Activated naive CD8-positive, alpha-beta T cell treated with anti-CD3 and anti-CD28 coated beads for 36 hours (primary cell): ENCODE data around the gene DHRS12. TPM values are rescaled to one million over a fixed set of nuclear protein-coding genes. Genes with fewer than 3 reads are reported as not detected.
"Not testable (repeated sequence)": the region's sequence is repeated elsewhere in the genome, so short reads cannot be mapped to it uniquely, and the experiment has no call there.

Experiments
- DNase-seq: peaks from one replicate; pipeline ENCODE4 v3.0.0; 2021
- H3K27ac Mint-ChIP-seq: one replicate; pipeline ENCODE4 v1.8.0; 2022; ENCODE audit warnings: mild to moderate bottlenecking, moderate library complexity, mixed read lengths
- H3K27me3 Mint-ChIP-seq: one replicate; pipeline ENCODE4 v1.8.0; 2022; ENCODE audit warnings: mild to moderate bottlenecking, mixed read lengths
- H3K36me3 Mint-ChIP-seq: one replicate; pipeline ENCODE4 v1.8.0; 2021; ENCODE audit warnings: mild to moderate bottlenecking, mixed read lengths
- H3K4me1 Mint-ChIP-seq: one replicate; pipeline ENCODE4 v1.8.0; 2021; ENCODE audit warnings: mixed read lengths
- H3K4me3 Mint-ChIP-seq: one replicate; pipeline ENCODE4 v1.8.0; 2022; ENCODE audit warnings: mild to moderate bottlenecking, moderate library complexity, mixed read lengths
- H3K9me3 Mint-ChIP-seq: one replicate; pipeline ENCODE4 v1.8.0; 2022; ENCODE audit warnings: mixed read lengths
- total RNA-seq, 2 experiments: library from RNA; stranded (reverse); gene quantifications; one replicate each; pipeline ENCODE4 v1.2.3, GENCODE V29; 2021

The DHRS12 gene
- total RNA-seq, 2 experiments from 2014 or later: 9.7 to 9.9 TPM

DNA sequence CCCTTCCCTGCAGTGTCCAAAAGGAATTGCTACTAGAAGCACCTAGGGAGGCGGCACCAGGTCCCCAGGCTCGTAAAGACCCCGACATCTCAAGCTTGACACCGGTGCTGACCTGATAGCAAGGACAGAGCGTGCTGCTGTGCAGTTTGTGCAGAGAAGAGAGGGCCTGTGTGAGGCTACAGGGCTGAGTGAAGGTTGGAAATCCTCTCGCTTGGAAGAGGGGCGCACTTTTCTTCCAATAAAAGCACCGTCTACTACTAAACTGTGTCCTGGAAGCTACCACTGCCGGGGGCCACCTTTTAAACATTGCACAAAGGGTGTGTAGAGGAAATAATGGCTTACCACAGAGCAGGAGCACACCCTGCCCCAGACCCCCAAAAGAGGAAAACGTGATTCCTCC is 30.0 kb upstream of the DHRS12 start:
- H3K4me1 Mint-ChIP-seq: peaks cover 53% of the 10 kb centered on the region
- H3K36me3 Mint-ChIP-seq: no peaks in the 10 kb centered on the region
- H3K9me3 Mint-ChIP-seq: no peaks in the 10 kb centered on the region
- DNase-seq: no peak
- no peak overlapping the region for H3K4me3 Mint-ChIP-seq
- H3K27ac Mint-ChIP-seq: no peak overlapping the region
- H3K27me3 Mint-ChIP-seq: no peaks in the 10 kb centered on the region

DNA sequence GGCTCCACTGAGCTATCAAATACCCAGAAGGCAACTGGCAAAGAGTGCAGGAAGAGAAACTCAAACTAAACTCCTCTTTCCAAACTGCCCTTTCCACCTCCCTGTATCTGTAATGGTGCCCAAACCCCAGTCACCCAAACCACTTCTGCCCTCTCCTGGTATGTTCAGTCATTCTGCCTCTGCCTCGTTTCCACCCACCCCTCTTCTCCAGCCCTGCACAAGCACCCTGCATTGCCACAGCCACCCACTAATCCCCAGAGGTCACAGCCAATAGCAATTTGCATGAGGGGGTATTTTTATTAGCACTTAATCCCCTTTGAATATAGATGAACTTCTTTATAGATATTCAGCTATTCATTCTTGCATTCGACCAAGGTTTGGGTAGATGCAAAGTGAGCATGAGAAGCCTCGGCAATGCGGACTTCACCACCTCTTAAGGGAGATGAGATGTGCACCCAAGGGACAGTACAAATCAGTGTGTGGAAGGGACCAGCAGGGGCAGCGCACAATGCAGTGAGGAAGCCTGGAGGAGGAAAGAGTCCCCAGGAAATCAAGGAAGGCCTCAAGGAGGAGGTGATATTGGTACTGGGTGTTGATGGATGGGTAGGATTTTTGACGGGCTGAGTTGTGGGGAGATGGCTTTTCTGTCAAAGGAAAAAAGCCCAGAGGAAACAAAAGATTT is 28.6 kb upstream of the DHRS12 start:
- H3K4me3 Mint-ChIP-seq: peak overlapping the region; percentile 5
- H3K27me3 Mint-ChIP-seq: no peaks in the 10 kb centered on the region
- no peaks in the 10 kb centered on the region for H3K36me3 Mint-ChIP-seq
- H3K27ac Mint-ChIP-seq: no peak overlapping the region
- DNase-seq: no peak
- H3K9me3 Mint-ChIP-seq: no peaks in the 10 kb centered on the region
- peaks cover 52% of the 10 kb centered on the region for H3K4me1 Mint-ChIP-seq

DNA sequence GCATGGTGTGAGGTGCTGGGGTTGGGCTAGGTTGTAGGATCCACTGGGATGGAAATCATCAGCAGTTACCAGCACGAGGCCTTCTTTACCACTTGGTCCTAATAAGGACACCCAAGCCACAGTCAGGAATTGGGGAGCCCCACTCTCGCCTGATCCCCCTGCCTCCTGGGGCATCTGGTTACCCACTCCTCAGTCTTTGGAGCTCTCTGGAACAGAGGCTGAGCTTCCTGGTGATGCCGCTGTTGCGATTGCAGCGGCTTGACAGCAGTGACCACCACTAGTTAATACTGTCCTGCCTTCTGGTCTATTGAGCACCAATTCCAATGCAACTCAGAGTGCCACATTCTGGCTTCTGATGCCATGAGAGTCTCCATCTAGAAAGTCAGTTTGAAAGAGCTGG is 27.6 kb upstream of the DHRS12 start:
- no peaks in the 10 kb centered on the region for H3K36me3 Mint-ChIP-seq
- H3K9me3 Mint-ChIP-seq: no peaks in the 10 kb centered on the region
- H3K27ac Mint-ChIP-seq: no peak overlapping the region
- no peak overlapping the region for H3K4me3 Mint-ChIP-seq
- H3K27me3 Mint-ChIP-seq: no peaks in the 10 kb centered on the region
- no peak for DNase-seq
- H3K4me1 Mint-ChIP-seq: peaks cover 52% of the 10 kb centered on the region

DNA sequence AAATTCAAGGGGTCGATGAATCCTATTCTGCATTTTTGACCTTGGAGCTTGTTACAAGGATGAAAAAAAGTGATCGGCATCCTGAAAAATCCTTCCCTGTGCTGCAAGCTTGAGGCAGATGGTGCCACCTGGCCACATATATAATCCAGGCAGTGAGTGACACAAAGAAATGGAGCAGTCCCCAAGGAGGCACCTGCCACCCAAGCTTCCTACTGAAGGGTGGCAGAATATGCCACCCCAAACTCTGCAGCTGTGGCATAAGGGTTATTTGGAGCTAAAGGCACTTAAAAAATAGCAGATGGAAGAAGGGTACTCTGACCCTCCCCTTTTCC is 25.6 kb upstream of the DHRS12 start:
- no peak overlapping the region for H3K4me3 Mint-ChIP-seq
- H3K9me3 Mint-ChIP-seq: no peaks in the 10 kb centered on the region
- H3K4me1 Mint-ChIP-seq: peaks cover 64% of the 10 kb centered on the region
- H3K27me3 Mint-ChIP-seq: no peaks in the 10 kb centered on the region
- no peaks in the 10 kb centered on the region for H3K36me3 Mint-ChIP-seq
- no peak overlapping the region for H3K27ac Mint-ChIP-seq
- DNase-seq: no peak

DNA sequence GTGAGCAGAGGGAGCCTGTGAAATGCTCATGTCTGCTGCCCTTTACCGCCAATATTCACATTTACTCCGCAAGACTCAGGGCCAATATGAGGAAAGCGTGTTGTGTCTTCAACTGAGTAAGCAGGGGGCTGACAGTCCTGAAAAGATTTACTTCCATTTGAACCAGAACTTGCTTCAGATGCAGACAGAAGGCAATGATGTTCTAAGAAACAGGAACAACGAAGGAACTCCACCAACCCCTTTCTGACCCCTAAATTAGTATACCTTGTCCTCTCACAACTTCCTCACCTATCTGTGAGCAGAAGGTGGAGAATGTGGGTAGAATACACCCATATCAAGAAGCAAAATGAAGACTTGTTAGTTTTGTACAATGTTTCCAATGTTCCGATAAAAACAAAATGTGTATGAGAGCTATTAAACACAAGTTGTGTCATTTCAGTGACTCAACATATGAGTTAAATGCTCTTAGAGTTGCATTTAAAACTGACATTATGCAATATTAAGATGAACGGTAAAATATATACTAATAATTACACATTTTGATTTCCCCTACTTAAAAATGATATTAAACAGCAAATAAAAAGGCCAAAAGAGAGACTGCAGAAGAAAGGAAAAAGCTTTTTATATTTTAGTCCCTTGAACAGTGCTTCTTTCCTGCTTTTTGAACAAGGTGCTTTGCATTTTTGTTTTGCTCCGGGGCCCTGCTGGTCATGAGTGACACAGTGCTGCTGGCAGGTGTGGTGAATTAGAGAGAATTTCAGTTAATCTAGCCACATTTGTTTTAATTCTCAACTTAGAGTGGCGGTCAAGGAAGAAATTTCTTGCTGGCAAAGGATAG is 25.0 kb upstream of the DHRS12 start:
- peaks cover 67% of the 10 kb centered on the region for H3K4me1 Mint-ChIP-seq
- H3K4me3 Mint-ChIP-seq: no peak overlapping the region
- H3K27me3 Mint-ChIP-seq: no peaks in the 10 kb centered on the region

DNA sequence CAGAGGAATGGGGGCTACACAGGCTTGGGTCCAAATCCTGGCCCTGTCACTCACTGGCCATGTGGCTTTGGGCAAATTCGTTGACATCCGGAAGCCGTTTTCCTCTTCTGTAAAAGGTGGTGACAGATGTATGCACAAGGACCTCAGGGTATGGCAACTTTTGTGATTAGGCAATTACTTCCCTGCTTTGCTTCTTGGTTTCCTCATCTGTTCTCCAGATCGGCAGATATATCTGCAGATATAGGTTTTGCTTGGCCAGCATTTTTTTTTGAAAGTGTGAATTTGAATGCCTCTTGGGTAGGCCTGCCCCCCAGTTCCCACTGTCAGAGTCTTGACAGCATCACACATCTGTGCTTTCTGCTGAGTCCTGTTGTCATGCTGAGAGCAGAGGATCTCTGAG is 23.3 kb upstream of the DHRS12 start:
- Mint-ChIP-seq H3K27me3 (no peaks in the 10 kb centered on the region), H3K9me3 (no peaks in the 10 kb centered on the region), H3K27ac (peak overlapping the region; percentile 98), H3K4me3 (peak overlapping the region; percentile 82), H3K36me3 (no peaks in the 10 kb centered on the region), H3K4me1 (peaks cover 78% of the 10 kb centered on the region)
- DNase-seq: no peak

More for the DNA sequence above, 25.0 kb upstream of the DHRS12 start:
- no peaks in the 10 kb centered on the region for H3K36me3 Mint-ChIP-seq
- no peaks in the 10 kb centered on the region for H3K9me3 Mint-ChIP-seq
- H3K27ac Mint-ChIP-seq: peak overlapping the region; percentile 66
- no peak for DNase-seq

DNA sequence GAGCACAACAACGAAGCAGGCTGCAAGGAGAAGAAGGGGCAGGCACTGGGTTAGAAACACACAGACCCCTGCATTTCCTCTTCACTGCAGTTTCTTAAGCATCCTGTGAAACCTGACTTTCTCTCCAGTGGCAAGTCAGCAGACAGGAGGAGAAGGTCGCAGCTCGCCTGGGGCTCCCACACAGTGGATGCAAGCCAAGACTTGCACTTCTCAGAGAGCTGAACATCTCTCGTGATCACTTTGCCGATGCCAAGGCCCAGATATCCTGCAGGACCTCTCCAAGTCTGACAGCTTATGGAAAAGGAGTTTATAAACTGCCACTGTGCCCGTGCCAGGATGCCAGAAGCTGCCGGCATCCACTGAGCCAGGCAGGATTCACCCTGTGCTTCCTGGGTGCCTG is 22.6 kb upstream of the DHRS12 start:
- Mint-ChIP-seq H3K36me3 (no peaks in the 10 kb centered on the region), H3K9me3 (no peaks in the 10 kb centered on the region), H3K4me3 (peak overlapping the region; percentile 82), H3K27me3 (no peaks in the 10 kb centered on the region), H3K27ac (peak overlapping the region; percentile 98), H3K4me1 (peaks cover 77% of the 10 kb centered on the region)
- no peak for DNase-seq

DNA sequence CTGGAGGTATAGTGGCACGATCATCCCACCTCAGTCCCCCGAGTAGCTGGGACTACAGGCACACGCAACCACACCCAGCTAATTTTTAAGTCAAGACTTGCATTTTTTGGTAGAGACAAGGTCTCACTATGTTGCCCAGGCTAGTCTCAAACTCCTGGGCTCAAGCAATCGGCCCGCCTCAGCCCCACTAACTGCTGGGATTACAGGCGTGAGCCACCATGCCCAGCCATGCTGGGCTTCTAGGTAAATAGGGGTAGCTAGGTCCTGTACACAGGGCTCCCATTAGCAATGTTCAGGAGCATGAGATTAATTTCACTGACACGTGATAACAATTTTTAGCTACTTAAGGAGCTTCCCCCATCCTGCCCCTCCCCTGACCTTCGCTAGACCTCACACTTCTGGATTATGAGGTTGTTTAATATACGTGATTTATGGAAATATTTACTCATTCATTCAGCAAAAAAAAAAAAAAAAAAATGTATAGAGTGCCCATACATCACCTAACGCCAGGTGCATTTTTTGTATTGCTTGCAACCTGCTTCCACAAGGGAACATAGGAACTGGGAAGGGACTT is 21.8 kb upstream of the DHRS12 start:
- Mint-ChIP-seq H3K27ac (peak overlapping the region; percentile 98), H3K4me3 (peak overlapping the region; percentile 82), H3K9me3 (no peaks in the 10 kb centered on the region), H3K27me3 (no peaks in the 10 kb centered on the region), H3K4me1 (peaks cover 83% of the 10 kb centered on the region), H3K36me3 (no peaks in the 10 kb centered on the region)
- DNase-seq: no peak

DNA sequence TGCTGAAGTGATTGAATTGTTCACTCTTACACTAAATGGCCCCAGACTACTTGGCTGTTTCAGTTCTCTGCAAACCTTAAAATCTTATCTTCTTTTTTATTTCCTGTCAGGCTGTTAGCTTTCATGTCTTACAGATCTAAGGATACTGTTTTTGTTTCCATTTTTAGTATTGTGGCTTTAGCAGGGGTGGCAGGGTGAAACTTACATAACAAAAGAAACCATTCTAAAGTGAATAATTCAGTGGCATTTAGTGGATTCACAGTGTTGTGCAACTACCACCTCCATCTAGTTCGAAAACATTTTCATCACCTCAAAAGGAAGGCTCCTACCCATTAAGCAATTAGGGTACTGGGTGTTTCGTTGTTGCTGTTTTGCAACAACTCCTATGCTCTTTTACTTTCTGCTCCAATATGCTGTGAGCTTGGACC is 21.2 kb upstream of the DHRS12 start:
- H3K36me3 Mint-ChIP-seq: no peaks in the 10 kb centered on the region
- H3K9me3 Mint-ChIP-seq: no peaks in the 10 kb centered on the region
- peaks cover 86% of the 10 kb centered on the region for H3K4me1 Mint-ChIP-seq
- no peak for DNase-seq
- peak overlapping the region; percentile 82 for H3K4me3 Mint-ChIP-seq
- peak overlapping the region; percentile 98 for H3K27ac Mint-ChIP-seq
- H3K27me3 Mint-ChIP-seq: no peaks in the 10 kb centered on the region

DNA sequence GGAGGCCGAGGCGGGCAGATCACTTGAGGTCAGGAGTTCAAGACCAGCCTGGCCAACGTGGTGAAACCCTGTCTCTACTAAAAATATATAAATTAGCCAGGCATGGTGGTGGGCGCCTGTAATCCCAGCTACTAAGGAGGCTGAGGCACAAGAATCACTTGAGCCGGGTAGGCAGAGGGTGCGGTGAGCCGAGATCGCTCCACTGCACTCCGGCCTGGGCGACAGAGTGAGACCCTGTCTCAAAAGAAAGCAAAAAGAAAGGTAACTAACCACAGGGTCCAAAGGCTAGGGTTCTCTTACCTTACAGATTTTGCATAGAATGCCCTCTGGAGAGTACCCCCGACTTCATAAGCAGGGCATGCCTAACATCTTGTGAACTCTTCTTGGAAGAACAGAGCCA is 20.7 kb upstream of the DHRS12 start:
- H3K9me3 Mint-ChIP-seq, DNase-seq, H3K36me3 Mint-ChIP-seq, H3K27me3 Mint-ChIP-seq: not testable (repeated sequence)
- Mint-ChIP-seq H3K27ac (peak overlapping the region; percentile 98), H3K4me1 (peaks cover 87% of the 10 kb centered on the region), H3K4me3 (peak overlapping the region; percentile 82)

DNA sequence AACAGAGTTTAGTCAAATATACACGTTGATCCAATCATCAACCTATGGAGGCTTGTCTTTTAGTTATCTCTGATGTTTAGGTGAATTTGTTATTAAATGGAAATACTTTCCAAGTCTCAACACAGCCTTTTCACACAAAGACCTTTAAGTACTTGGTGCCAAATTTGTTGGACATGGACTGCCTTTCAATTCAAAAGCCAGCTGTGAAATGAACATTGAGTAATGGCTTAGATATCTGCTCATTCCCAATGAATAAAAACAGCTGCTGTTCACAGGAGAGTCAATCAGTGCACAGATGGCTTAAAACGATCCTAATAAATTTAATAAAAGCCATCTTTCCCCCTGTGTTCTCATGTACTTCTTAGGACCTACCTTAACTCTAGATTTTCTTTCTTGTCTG is 19.9 kb upstream of the DHRS12 start:
- Mint-ChIP-seq H3K9me3 (no peaks in the 10 kb centered on the region), H3K4me1 (peaks cover 87% of the 10 kb centered on the region), H3K27ac (peak overlapping the region; percentile 98), H3K4me3 (peak overlapping the region; percentile 82), H3K36me3 (no peaks in the 10 kb centered on the region), H3K27me3 (no peaks in the 10 kb centered on the region)
- no peak for DNase-seq

DNA sequence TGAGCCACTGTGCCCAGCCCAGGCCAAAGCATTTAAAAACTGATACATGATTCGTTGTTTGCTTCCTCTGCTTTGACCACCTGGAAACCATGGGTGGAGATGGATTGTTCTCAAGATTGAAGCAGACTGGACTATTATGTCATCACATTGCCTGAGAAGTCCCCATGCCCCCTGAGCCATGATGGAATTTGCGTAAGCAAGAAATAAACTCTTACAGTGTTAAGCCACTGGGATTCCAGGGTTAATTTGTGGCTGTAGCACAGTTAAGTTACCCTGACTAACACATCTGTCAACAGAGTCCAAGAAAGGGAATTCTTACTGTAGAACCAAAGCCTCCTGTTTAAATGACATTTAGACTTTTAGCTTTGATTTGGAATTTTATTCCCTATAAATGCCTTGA is 19.4 kb upstream of the DHRS12 start:
- DNase-seq: no peak
- H3K9me3 Mint-ChIP-seq: no peaks in the 10 kb centered on the region
- no peaks in the 10 kb centered on the region for H3K36me3 Mint-ChIP-seq
- peak overlapping the region; percentile 82 for H3K4me3 Mint-ChIP-seq
- peak overlapping the region; percentile 98 for H3K27ac Mint-ChIP-seq
- H3K4me1 Mint-ChIP-seq: peaks cover 87% of the 10 kb centered on the region
- no peaks in the 10 kb centered on the region for H3K27me3 Mint-ChIP-seq

DNA sequence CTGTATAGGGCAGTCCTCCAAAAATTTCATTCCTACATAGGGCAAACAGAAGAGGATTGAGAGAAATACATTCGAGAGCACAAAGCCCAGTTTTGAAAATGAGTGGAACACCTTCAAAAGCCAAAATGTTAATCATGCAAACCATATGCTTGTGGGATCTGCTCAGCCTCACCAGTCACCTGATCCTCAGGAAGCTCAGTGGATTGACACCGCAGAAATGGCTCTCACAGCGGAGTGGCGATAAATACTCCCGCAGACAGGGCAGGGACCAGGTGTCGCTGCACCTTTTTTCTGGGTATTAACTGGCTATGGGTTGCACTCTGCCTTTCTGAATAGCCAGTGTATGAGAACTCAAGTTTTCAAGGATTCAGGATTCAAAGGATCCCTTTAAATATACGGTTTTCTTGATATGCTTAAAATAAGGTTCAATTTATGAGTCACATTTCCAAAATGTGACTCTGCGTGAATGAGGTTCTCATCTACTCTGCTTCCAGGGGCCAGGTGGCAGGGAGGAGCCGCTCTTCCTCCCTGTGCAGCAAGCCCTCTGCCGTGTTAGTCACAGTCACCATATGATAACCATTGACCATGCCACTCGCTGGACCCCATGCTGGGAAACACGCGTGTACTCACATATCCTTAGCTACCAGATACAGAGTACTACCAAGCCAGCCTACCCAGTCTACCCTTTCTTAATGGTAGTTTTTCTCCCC is 18.3 kb upstream of the DHRS12 start:
- DNase-seq: no peak
- peak overlapping the region; percentile 82 for H3K4me3 Mint-ChIP-seq
- peaks cover 88% of the 10 kb centered on the region for H3K4me1 Mint-ChIP-seq
- H3K36me3 Mint-ChIP-seq: no peaks in the 10 kb centered on the region
- H3K27me3 Mint-ChIP-seq: no peaks in the 10 kb centered on the region
- no peaks in the 10 kb centered on the region for H3K9me3 Mint-ChIP-seq
- H3K27ac Mint-ChIP-seq: peak overlapping the region; percentile 98

DNA sequence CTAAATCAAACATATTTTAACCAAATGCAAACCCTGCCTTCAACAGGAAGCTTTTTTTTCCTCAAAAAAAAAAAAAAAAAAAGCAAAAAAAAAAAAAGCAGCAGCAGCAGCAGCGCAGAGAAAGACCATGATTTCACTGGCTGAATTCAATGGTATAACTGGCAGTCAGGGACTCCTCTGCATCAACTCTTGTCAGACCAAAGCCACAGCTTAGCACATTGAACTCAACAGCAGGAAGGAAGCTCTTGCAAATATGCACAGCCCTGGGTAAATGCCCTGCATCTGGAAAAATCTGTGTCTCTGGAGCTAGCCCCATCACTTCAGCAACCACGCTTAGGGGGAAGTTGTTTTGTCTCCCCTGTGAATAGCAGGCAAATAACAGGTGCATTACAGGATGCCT is 17.6 kb upstream of the DHRS12 start:
- H3K27me3 Mint-ChIP-seq: no peaks in the 10 kb centered on the region
- peaks cover 1% of the 10 kb centered on the region for H3K36me3 Mint-ChIP-seq
- peak overlapping the region; percentile 82 for H3K4me3 Mint-ChIP-seq
- no peaks in the 10 kb centered on the region for H3K9me3 Mint-ChIP-seq
- H3K27ac Mint-ChIP-seq: peak overlapping the region; percentile 98
- no peak for DNase-seq
- H3K4me1 Mint-ChIP-seq: peaks cover 88% of the 10 kb centered on the region

DNA sequence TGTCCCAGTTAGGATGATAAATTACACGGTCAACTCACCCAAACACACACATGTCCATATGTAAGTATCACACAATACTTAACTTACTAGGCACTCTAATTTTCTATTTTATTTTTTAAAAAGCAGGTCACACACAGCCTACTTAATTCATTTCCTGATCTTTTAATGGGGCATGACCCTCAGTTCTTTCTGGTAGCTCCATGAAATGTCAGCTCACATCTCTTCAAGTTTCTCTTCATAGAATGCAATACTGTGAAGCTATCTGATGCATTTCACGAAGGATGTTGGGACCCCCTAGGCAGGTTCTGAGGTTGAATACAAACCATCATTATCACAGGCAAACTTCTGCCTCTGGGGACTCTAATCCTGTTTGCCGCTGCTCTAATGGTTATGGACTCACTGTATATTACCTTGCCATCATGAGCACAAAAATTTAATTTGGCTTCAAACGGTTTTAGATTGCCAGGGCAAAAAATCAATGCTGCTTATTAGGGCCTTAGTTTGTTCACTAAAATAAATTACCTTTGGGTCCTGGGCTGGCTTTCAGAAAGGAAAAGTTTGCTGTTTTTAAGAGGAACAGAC is 16.1 kb upstream of the DHRS12 start:
- Mint-ChIP-seq H3K36me3 (peaks cover 1% of the 10 kb centered on the region), H3K4me3 (peak overlapping the region; percentile 82), H3K9me3 (no peaks in the 10 kb centered on the region), H3K27ac (peak overlapping the region; percentile 98), H3K27me3 (no peaks in the 10 kb centered on the region), H3K4me1 (peaks cover 89% of the 10 kb centered on the region)
- DNase-seq: no peak
